HG03457 (cell line): ENCODE data around the gene TWSG1.
"Not testable (repeated sequence)": the region's sequence is repeated elsewhere in the genome, so short reads cannot be mapped to it uniquely, and the experiment has no call there.

Source experiments
- ATAC-seq: cut with Tn5 transposase; IDR thresholded peaks from one replicate; pipeline ENCODE4 v1.9.1; 2021; ENCODE audit warnings: moderate number of reproducible peaks; ENCODE audit not compliant: unreplicated experiment

The TWSG1 gene

DNA sequence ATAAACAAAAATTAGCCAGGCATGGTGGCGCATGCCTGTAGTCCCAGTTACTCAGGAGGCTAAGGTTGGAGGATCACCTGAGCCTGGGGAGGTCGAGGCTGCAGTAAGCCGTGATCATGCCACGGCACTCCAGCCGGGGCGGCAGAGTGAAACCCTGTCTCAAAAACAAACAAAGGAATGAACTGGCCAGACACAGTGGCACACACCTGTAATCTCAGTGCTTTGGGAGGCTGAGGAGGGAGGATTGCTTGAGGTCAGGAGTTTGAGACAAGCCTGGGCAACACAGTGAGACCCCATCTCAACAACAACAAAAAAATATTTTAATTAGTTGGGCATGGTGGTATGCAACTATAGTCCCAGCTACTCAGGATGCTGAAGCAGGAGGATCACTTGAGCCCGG, 116.3 kb downstream of the TWSG1 start:
- not testable (repeated sequence) for ATAC-seq
